ENCODE data around the gene ITGB6. TPM values are rescaled to one million over a fixed set of nuclear protein-coding genes. Genes with fewer than 3 reads are reported as not detected.

Gene ITGB6
- total RNA-seq, 4 donors from 2014 or later, result 0.59 to 1.5 TPM; not detected in 2

GRCh38 chr2:160111951-160112798 lies 87.9 kb downstream of the ITGB6 start:
- no peaks in the 10 kb centered on the region for H3K36me3 ChIP-seq
- no peaks in the 10 kb centered on the region for H3K9me3 ChIP-seq
- TF ChIP-seq CTCF (IDR thresholded peaks at IDR 0.05) (no peak), POLR2A (IDR thresholded peaks at IDR 0.05) (no peak)
- no peak overlapping the region for H3K4me3 ChIP-seq
- no peak overlapping the region for H3K27ac ChIP-seq
- intact Hi-C loops (cut with DNase I; ENCODE audit: low total_unique reads), result no loop called here
- no peak for DNase-seq
- no peaks in the 10 kb centered on the region for H3K27me3 ChIP-seq
- no peaks in the 10 kb centered on the region for H3K4me1 ChIP-seq

- no peaks in the 10 kb centered on the region for H3K4me1 ChIP-seq
- no peak overlapping the region for H3K27ac ChIP-seq
- intact Hi-C loops (cut with DNase I; ENCODE audit: low total_unique reads), result no loop called here
- H3K9me3 ChIP-seq, result no peaks in the 10 kb centered on the region
- no peaks in the 10 kb centered on the region for H3K36me3 ChIP-seq
- H3K27me3 ChIP-seq, result no peaks in the 10 kb centered on the region
- no peak overlapping the region for H3K4me3 ChIP-seq
- DNase-seq, result no peak
- TF ChIP-seq POLR2A (IDR thresholded peaks at IDR 0.05) (no peak), CTCF (IDR thresholded peaks at IDR 0.05) (no peak)
These were observed 89.3 kb downstream of the ITGB6 start for GRCh38 chr2:160110674-160111239.

GRCh38 chr2:160109939-160110673 lies 90.0 kb downstream of the ITGB6 start:
- Histone ChIP-seq H3K4me1 (no peaks in the 10 kb centered on the region), H3K36me3 (no peaks in the 10 kb centered on the region), H3K4me3 (no peak overlapping the region), H3K9me3 (no peaks in the 10 kb centered on the region), H3K27me3 (no peaks in the 10 kb centered on the region), H3K27ac (no peak overlapping the region)
- intact Hi-C loops (cut with DNase I; ENCODE audit: low total_unique reads), result loop anchor here (10.0 kb wide), 1 partner anchor 895 kb away; no protein-coding TSS in a partner anchor
- TF ChIP-seq CTCF (IDR thresholded peaks at IDR 0.05) (peak; percentile 79 to 90 (median 82)), POLR2A (IDR thresholded peaks at IDR 0.05) (no peak)
- peak; percentile 61 to 75 for DNase-seq

GRCh38 chr2:160109243-160109642 lies 90.8 kb downstream of the ITGB6 start:
- Histone ChIP-seq H3K27ac (no peak overlapping the region), H3K4me1 (no peaks in the 10 kb centered on the region), H3K27me3 (no peaks in the 10 kb centered on the region), H3K4me3 (no peak overlapping the region), H3K9me3 (no peaks in the 10 kb centered on the region), H3K36me3 (no peaks in the 10 kb centered on the region)
- TF ChIP-seq POLR2A (IDR thresholded peaks at IDR 0.05) (no peak), CTCF (IDR thresholded peaks at IDR 0.05) (no peak)
- DNase-seq, result no peak
- intact Hi-C loops (cut with DNase I; ENCODE audit: low total_unique reads), result loop anchor here (10.0 kb wide), 1 partner anchor 896 kb away; no protein-coding TSS in a partner anchor

Measured in uterus (tissue), 4 donors.